Measurements from ENCODE around the gene SYT2.
"Not testable (repeated sequence)": the region's sequence is repeated elsewhere in the genome, so short reads cannot be mapped to it uniquely, and the experiment has no call there.

SYT2 gene

GRCh38 chr1:202620036-202620435, 90.2 kb downstream of the SYT2 start:
- not testable (repeated sequence) for DNase-seq

GRCh38 chr1:202619505-202619904, 90.7 kb downstream of the SYT2 start:
- no peak for DNase-seq

GRCh38 chr1:202619012-202619411, 91.2 kb downstream of the SYT2 start:
- not testable (repeated sequence) for DNase-seq

GRCh38 chr1:202616355-202616915, 93.8 kb downstream of the SYT2 start:
- no peak for DNase-seq

GRCh38 chr1:202615501-202616354, 94.5 kb downstream of the SYT2 start:
- DNase-seq = no peak

GRCh38 chr1:202615208-202615500, 95.1 kb downstream of the SYT2 start:
- DNase-seq = not testable (repeated sequence)

- DNase-seq = not testable (repeated sequence)
These were observed 95.7 kb downstream of the SYT2 start for GRCh38 chr1:202614363-202615207.

- DNase-seq = no peak
These were observed 96.7 kb downstream of the SYT2 start for GRCh38 chr1:202613571-202613970.

- DNase-seq = not testable (repeated sequence)
These were observed 98.2 kb downstream of the SYT2 start for GRCh38 chr1:202612036-202612435.

GRCh38 chr1:202605515-202605914, 104.7 kb downstream of the SYT2 start:
- DNase-seq = no peak

GRCh38 chr1:202603435-202603834, 106.8 kb downstream of the SYT2 start:
- DNase-seq = no peak

GRCh38 chr1:202600432-202601041, 109.7 kb downstream of the SYT2 start:
- no peak for DNase-seq

GRCh38 chr1:202599669-202600431, 110.4 kb downstream of the SYT2 start:
- no peak for DNase-seq

- no peak for DNase-seq
These were observed 113.0 kb downstream of the SYT2 start for GRCh38 chr1:202597090-202597761.

GRCh38 chr1:202596638-202597037, 113.6 kb downstream of the SYT2 start:
- DNase-seq = no peak

- DNase-seq = no peak
These were observed 116.4 kb downstream of the SYT2 start for GRCh38 chr1:202593845-202594244.

GRCh38 chr1:202592146-202592545, 118.1 kb downstream of the SYT2 start:
- no peak for DNase-seq

- no peak for DNase-seq
These were observed 118.7 kb downstream of the SYT2 start for GRCh38 chr1:202591515-202591914.

- DNase-seq = no peak
These were observed 119.3 kb downstream of the SYT2 start for GRCh38 chr1:202590975-202591411.

GRCh38 chr1:202590126-202590525, 120.1 kb downstream of the SYT2 start:
- no peak for DNase-seq

- DNase-seq = no peak
These were observed 120.9 kb downstream of the SYT2 start for GRCh38 chr1:202589190-202589930.

All from stimulated activated naive CD4-positive, alpha-beta T cell (primary cell).